Ovary (tissue), 9 donors: ENCODE results near the gene DLG1. TPM values are rescaled to one million over a fixed set of nuclear protein-coding genes. Genes with fewer than 3 reads are reported as not detected.

ENCODE experiments used
- DNase-seq, 5 donors: peaks; one replicate each; pipeline ENCODE4 v3.0.0-alpha.2; 2019 to 2020
- H3K27ac ChIP-seq, 2 donors: fragments of 200-600 bp; one replicate each; pipeline versions ENCODE4 v1.5.1 to v1.8.0; 2019 to 2022
- H3K27me3 ChIP-seq: fragments of 200-600 bp; one replicate; pipeline ENCODE4 v1.8.0; 2022
- H3K36me3 ChIP-seq: fragments of 200-600 bp; sonication (generic); one replicate; pipeline ENCODE4 v1.5.1; 2019
- H3K4me1 ChIP-seq: one replicate; pipeline ENCODE4 v1.8.1; 2013; ENCODE audit warnings: mild to moderate bottlenecking, moderate library complexity; ENCODE audit not compliant: insufficient read depth
- H3K4me3 ChIP-seq: fragments of 200-600 bp; sonication (generic); one replicate; pipeline ENCODE4 v1.5.1; 2017
- H3K9me3 ChIP-seq, 2 donors: fragments of 200-600 bp in 1 of 2; sonication (generic) in 1 of 2; one replicate each; pipeline versions ENCODE4 v1.5.1 to v1.8.1; 2013 to 2019; ENCODE audit warnings: mild to moderate bottlenecking in 1 of 2, moderate library complexity in 1 of 2
- EP300 ChIP-seq: sonication (generic); formaldehyde crosslinking; IDR thresholded peaks from one replicate; pipeline ENCODE4 v1.6.1; 2017; ENCODE audit warnings: antibody characterized with exemption
- POLR2A ChIP-seq: fragments of 450-650 bp; IDR thresholded peaks from one replicate; pipeline ENCODE4 v1.6.1; 2017; ENCODE audit warnings: antibody characterized with exemption, mild to moderate bottlenecking, moderate library complexity
- WGBS, 3 donors: extraction: QIAGEN DNeasy Blood & Tissue Kit in 1 of 3; methylation state at CpG; one replicate each; pipeline versions ENCODE4 v1.1.5 to v1.1.7; 2013 to 2017; 5-methylcytosine and 5-hydroxymethylcytosine counted together
- intact Hi-C, 4 donors: fragments of 100-400 bp; cut with DNase I; formaldehyde crosslinking; loops; one replicate each; pipeline versions ENCODE4 v1.11.0 to v1.15.1; 2022 to 2023
- polyA plus RNA-seq, 2 donors: library from polyadenylated mRNA; stranded (reverse); fragments of 200-250 nt in 1 of 2; fragments of 350-450 nt in 1 of 2; fragmentation: Illumina TruSeq in 1 of 2; extraction: RNeasy Lipid Tissue Mini Kit (QIAGEN cat#74804) in 1 of 2; gene quantifications; one replicate each; pipeline ENCODE4 v1.2.3, GENCODE V29; 2013 to 2014
- total RNA-seq, 7 donors: library from RNA; depleted of rRNA in 2 of 7; stranded (reverse); fragments of >200 nt in 2 of 7; fragmentation: NEBNext Ultra II Directional in 3 of 7; extraction: Animal tissue kit (Norgen Biotek cat#: 25700) in 3 of 7; gene quantifications; one replicate each; pipeline versions ENCODE4 v1.1.0 to v1.2.4, GENCODE V29; 2016 to 2023
- TF ChIP-seq, protein P1 (sequence below), 3 donors: fragments of 450-650 bp in 2 of 3; fragments of 200-600 bp in 1 of 3; IDR thresholded peaks; one replicate each; pipeline versions ENCODE4 v1.5.1 to v1.8.0; 2016 to 2022; ENCODE audit warnings: antibody characterized with exemption in 3 of 3, mild to moderate bottlenecking in 1 of 3
- donor health status: DM: no; HTN: no; CAD: no; lungs with moderate emphysema.
- donor health status: DM: no; HTN: no; CAD: no.
- donor health status: Bipolar disorder and iron deficiency.
- donor health status: DM: yes; HTN: yes; CAD: no.
- donor health status: DM: no; HTN: no; CAD: no.
- donor health status: DM: yes; HTN: yes; CAD: no.

DLG1 gene
- total and polyA plus RNA-seq, 9 donors, result 20.5 to 99.1 (median 62.5) TPM

- H3K27ac ChIP-seq, result no peak overlapping the region
- intact Hi-C loops, result no loop called here
- H3K4me3 ChIP-seq, result no peak overlapping the region
- no peaks in the 10 kb centered on the region for H3K9me3 ChIP-seq
- no peak for TF ChIP-seq POLR2A
- TF ChIP-seq, protein P1, sequence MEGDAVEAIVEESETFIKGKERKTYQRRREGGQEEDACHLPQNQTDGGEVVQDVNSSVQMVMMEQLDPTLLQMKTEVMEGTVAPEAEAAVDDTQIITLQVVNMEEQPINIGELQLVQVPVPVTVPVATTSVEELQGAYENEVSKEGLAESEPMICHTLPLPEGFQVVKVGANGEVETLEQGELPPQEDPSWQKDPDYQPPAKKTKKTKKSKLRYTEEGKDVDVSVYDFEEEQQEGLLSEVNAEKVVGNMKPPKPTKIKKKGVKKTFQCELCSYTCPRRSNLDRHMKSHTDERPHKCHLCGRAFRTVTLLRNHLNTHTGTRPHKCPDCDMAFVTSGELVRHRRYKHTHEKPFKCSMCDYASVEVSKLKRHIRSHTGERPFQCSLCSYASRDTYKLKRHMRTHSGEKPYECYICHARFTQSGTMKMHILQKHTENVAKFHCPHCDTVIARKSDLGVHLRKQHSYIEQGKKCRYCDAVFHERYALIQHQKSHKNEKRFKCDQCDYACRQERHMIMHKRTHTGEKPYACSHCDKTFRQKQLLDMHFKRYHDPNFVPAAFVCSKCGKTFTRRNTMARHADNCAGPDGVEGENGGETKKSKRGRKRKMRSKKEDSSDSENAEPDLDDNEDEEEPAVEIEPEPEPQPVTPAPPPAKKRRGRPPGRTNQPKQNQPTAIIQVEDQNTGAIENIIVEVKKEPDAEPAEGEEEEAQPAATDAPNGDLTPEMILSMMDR (IDR thresholded peaks at IDR 0.05), result no peak
- TF ChIP-seq EP300, result no peak
- 92 to 96% (median 94%) methylated on average over 1 of the region's 1 CpG for WGBS, 3 donors
- H3K27me3 ChIP-seq, result no peaks in the 10 kb centered on the region
- DNase-seq, result no peak
- H3K4me1 ChIP-seq, result no peaks in the 10 kb centered on the region
- no peaks in the 10 kb centered on the region for H3K36me3 ChIP-seq
Measured at GRCh38 chr3:197103766-197104165, 194.6 kb downstream of the DLG1 start.

DNA sequence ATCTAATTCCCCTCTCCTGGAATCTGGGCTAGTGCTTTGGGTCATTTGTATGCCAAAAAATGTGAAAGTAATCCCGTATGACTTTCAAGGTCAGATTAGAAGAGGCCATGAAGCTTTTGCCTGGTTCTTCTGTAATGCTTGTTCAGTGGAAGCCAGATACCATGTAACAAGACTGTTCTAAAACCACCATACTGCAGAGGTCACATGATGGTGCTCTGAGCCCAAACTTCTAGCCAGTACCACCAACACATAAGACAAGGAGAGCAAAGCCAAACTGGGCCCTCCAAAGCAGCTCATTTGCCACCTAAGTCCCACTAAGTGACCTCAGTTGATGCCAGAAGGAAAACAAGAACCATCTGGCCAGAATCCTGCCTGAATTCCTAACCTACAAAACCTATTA lies 204.5 kb downstream of the DLG1 start:
- Histone ChIP-seq H3K27ac (no peak overlapping the region), H3K27me3 (no peaks in the 10 kb centered on the region), H3K4me1 (peaks cover 2% of the 10 kb centered on the region), H3K4me3 (no peak overlapping the region), H3K9me3 (no peaks in the 10 kb centered on the region), H3K36me3 (no peaks in the 10 kb centered on the region)
- intact Hi-C loops, result no loop called here
- 3 to 16% (median 7%) methylated on average over 1 of the region's 1 CpG for WGBS, 3 donors
- no peak for DNase-seq
- TF ChIP-seq, protein P1 (IDR thresholded peaks at IDR 0.05), result no peak
- TF ChIP-seq POLR2A (no peak), EP300 (no peak)

DNA sequence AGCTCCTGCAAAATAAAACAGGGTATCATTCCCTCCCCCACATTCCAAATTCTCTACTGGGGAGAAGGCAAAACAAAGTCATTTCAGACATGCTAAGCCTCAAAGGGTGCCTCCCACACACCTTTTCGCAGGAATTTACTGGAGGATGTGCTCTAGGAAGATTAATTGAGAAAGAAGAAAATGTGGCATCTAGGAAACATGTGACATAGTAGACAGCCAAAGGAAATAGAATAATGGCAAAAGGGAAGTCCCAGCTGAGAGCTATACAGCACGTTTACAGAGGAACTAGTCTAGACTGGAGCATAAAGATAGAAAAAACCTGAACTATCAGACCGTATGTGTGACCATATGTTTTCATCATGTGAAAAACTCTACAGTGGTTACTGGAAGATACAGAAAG lies 210.0 kb downstream of the DLG1 start:
- no peak overlapping the region for H3K4me3 ChIP-seq
- H3K9me3 ChIP-seq, result no peaks in the 10 kb centered on the region
- intact Hi-C loops, result no loop called here
- no peaks in the 10 kb centered on the region for H3K4me1 ChIP-seq
- H3K27ac ChIP-seq, result no peak overlapping the region
- TF ChIP-seq POLR2A (no peak), EP300 (no peak)
- TF ChIP-seq, protein P1 (IDR thresholded peaks at IDR 0.05), result no peak
- no peak for DNase-seq
- WGBS, 3 donors, result 46 to 59% (median 50%) methylated on average over 3 of the region's 3 CpGs
- no peaks in the 10 kb centered on the region for H3K27me3 ChIP-seq
- no peaks in the 10 kb centered on the region for H3K36me3 ChIP-seq

DNA sequence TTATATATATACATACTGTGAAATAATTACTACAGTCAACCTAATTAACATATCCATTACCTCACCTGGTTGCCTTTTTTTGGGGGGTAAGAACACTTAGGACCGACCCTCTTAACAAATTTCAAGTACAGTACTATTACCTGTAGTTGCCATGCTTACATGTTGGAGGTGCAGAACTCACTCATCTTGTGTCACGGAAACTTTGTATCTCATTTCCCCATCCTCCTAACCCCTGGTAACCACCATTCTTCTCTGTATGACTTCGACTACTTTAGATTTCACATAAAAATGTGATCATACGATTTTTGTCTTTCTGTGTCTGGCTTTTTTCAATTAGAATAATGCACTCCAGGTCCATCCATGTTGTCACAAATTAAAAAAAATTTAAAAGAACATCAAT lies 213.3 kb downstream of the DLG1 start:
- Histone ChIP-seq H3K4me1 (no peaks in the 10 kb centered on the region), H3K36me3 (no peaks in the 10 kb centered on the region), H3K9me3 (no peaks in the 10 kb centered on the region), H3K4me3 (no peak overlapping the region), H3K27me3 (no peaks in the 10 kb centered on the region), H3K27ac (no peak overlapping the region)
- intact Hi-C loops, result no loop called here
- 91 to 96% (median 92%) methylated on average over 4 of the region's 4 CpGs for WGBS, 3 donors
- TF ChIP-seq, protein P1 (IDR thresholded peaks at IDR 0.05), result no peak
- TF ChIP-seq POLR2A (no peak), EP300 (no peak)
- DNase-seq, result no peak

- Histone ChIP-seq H3K4me1 (no peaks in the 10 kb centered on the region), H3K9me3 (no peaks in the 10 kb centered on the region), H3K36me3 (no peaks in the 10 kb centered on the region), H3K27me3 (no peaks in the 10 kb centered on the region), H3K4me3 (no peak overlapping the region), H3K27ac (no peak overlapping the region)
- DNase-seq, result no peak
- TF ChIP-seq, protein P1 (IDR thresholded peaks at IDR 0.05), result no peak
- TF ChIP-seq EP300, result no peak
- TF ChIP-seq POLR2A, result no peak
- 82 to 86% (median 82%) methylated on average over 4 of the region's 4 CpGs for WGBS, 3 donors
- intact Hi-C loops, result no loop called here
Measured at GRCh38 chr3:197083486-197083885, 214.9 kb downstream of the DLG1 start.
